ENCODE measurements around the gene GMNC.

GMNC gene

DNA sequence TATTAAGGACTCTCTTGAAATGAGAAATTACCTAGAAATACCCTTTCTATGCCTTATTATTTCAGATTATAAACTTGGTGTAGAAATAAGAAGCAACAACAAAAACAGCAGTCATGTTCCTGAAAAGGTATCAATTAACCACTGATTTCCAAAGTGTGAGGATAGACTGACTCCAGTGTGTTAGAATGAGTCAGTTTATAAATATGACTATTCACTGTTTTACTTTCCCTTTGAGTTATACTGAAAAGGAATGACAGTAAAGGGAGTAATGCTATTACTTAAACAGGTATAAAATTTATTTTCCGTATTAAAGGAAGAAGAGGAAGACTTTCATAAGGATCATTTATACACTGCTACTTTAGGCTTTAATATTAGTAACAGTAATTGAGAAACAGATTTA is 12.9 kb downstream of the GMNC start:
- DNase-seq (ENCODE audit: extremely low read depth in 1 of 2, low read depth in 1 of 2): no peak

- no peak for DNase-seq (ENCODE audit: extremely low read depth in 1 of 2, low read depth in 1 of 2)
Observed at GRCh38 chr3:190848870-190849269, 13.6 kb downstream of the GMNC start.

GRCh38 chr3:190847436-190847835 is 15.1 kb downstream of the GMNC start:
- DNase-seq (ENCODE audit: extremely low read depth in 1 of 2, low read depth in 1 of 2): no peak

- DNase-seq (ENCODE audit: extremely low read depth in 1 of 2, low read depth in 1 of 2): no peak
Observed at GRCh38 chr3:190840146-190840545, 22.3 kb downstream of the GMNC start.

DNA sequence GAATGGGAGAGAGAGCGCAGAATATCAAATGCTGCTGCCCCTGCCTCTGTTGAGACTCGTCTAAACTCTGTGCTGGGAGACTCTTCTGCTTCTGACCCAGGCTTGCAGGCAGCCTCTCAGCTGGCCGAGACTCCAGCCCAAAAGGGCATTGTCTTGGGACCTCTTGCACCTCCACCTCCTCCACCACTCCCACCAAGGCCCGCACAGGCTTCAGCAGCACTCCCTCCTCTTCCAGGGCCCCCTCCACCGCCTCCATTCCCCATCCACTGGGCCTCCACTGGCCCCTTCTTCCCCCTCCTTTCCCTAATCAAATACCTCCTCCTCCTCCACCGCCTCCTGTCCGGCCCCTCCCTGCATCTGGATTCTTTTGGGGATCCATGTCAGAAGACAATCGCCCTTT is 31.3 kb downstream of the GMNC start:
- no peak for DNase-seq (ENCODE audit: extremely low read depth in 1 of 2, low read depth in 1 of 2)

DNA sequence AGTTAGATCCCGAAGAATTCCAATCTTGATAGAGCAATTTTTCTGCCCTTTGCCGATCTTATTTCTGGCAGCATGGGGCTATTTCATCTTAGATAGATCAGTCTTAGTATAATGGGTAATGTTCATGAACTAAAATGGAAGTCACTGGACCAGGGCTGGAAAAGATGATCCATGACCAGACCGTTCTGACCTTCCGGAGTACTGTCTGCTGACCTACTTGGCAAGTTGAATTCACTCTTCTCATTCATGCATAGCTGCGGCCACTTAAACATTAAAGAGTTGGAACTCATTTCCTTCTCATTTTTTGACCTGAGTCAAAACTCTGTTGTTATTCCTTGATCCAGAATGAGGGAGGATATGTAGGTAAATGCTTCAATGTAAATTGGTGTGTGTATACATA is 32.5 kb downstream of the GMNC start:
- DNase-seq (ENCODE audit: extremely low read depth in 1 of 2, low read depth in 1 of 2): no peak

DNA sequence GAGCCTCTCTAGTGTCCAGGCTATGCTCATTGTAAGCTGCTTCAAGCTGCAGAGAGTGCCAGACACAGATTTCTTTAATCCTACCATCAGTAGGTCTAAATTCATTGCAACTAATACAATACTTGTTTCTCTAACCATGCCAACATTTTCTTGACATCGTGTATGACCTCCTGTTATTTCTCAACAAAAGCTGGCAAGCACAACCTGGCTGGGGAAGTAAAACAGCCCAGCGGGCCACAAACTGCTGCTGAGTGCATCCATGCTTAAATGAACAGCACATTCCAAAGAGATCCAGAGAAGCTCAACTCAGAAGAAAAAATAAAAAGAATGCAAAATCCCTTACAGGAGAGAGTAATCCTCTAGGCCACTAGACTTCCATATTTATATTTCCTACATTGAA is 36.5 kb downstream of the GMNC start:
- no peak for DNase-seq (ENCODE audit: extremely low read depth in 1 of 2, low read depth in 1 of 2)

DNA sequence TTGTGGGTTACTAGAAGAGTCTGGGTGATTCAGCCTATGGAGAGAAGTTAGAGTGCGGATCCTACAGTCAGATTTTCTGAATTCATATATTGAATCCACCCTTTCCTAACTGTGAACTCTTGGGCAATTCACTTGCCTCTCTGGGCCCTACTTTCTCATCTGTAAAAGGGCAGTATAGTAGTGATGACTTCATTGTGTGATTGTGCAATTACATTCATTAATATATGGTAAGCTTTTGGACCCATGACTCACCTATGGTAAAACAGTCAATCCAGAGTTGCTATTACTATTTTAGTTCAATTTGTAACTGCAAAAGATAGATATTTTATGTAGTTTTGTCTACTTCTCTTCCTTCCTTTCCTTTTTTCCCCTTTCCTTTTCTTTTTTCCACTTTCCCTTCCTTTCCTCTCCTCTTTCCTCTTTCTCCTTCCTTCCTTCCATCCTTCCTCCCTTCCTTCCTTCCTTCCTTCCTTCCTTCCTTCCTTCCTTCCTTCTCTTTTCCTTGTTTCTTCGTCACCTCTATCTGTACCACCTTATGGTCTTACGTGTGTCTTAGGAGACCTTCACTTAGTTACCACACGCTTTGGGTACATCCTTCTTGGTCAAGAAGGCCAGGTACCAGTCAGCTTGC is 37.0 kb downstream of the GMNC start:
- DNase-seq (ENCODE audit: extremely low read depth in 1 of 2, low read depth in 1 of 2): no peak

- DNase-seq (ENCODE audit: extremely low read depth in 1 of 2, low read depth in 1 of 2): no peak
Observed at GRCh38 chr3:190811775-190812480, 50.6 kb downstream of the GMNC start.

DNA sequence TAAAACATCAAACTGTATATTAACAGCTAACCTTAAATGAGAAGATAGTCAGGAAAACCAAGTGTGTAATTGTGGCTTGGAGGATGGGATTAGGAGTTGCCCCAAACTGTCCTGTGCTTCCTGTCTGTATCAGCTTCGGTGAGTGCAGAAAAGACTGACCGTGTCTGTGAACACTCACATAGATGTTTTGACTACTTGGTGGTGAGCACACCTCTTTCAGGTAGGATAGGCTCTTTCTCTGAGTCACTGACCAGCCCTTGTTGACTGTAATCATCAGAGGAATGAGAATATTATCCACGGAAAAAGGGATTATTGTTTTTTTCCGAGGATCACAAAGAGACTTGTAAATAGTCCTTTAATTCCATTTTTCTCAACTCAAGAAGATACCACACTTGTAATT is 51.5 kb downstream of the GMNC start:
- no peak for DNase-seq (ENCODE audit: extremely low read depth in 1 of 2, low read depth in 1 of 2)

GRCh38 chr3:190809351-190809750 is 53.1 kb downstream of the GMNC start:
- no peak for DNase-seq (ENCODE audit: extremely low read depth in 1 of 2, low read depth in 1 of 2)

GRCh38 chr3:190807719-190808375 is 54.6 kb downstream of the GMNC start:
- no peak for DNase-seq (ENCODE audit: extremely low read depth in 1 of 2, low read depth in 1 of 2)
